ENCODE data around the gene TNNC1. TPM values are rescaled to one million over a fixed set of nuclear protein-coding genes. Genes with fewer than 3 reads are reported as not detected.

TNNC1 gene
- total RNA-seq, 1 experiment from 2014 or later = 5.6 TPM

- Histone ChIP-seq H4K91ac (ENCODE audit: insufficient read length, low read depth, low read length) (no peak overlapping the region), H3K4ac (ENCODE audit: low read depth, low read length) (no peak overlapping the region), H3K79me2 (ENCODE audit: insufficient read depth, low read length) (no peaks in the 10 kb centered on the region), H3T11ph (ENCODE audit: low read length) (no peak overlapping the region), H3K9ac (ENCODE audit: extremely low read depth, insufficient read length, low read length) (no peak overlapping the region), H3K18ac (ENCODE audit: insufficient read length, low read depth, low read length) (no peak overlapping the region), H2AFZ (ENCODE audit: low read length) (no peak overlapping the region), H2BK15ac (ENCODE audit: low read depth, low read length) (no peak overlapping the region), H3K4me1 (ENCODE audit: insufficient read depth, low read length) (no peaks in the 10 kb centered on the region), H2BK20ac (ENCODE audit: low read depth, low read length, poor library complexity, severe bottlenecking) (no peak overlapping the region), H2BK5ac (ENCODE audit: insufficient read length, low read length) (no peak overlapping the region), H3K4me2 (ENCODE audit: insufficient read depth, insufficient read length, low read length) (no peak overlapping the region), H3K79me1 (ENCODE audit: insufficient read depth, low read depth, low read length, poor library complexity, severe bottlenecking) (no peaks in the 10 kb centered on the region), H3K14ac (ENCODE audit: insufficient read depth, low read length) (no peak overlapping the region), H4K20me1 (ENCODE audit: control insufficient read depth, insufficient read depth, insufficient read length) (no peaks in the 10 kb centered on the region), H3K23me2 (ENCODE audit: insufficient read length, low read depth, low read length, poor library complexity, severe bottlenecking) (no peaks in the 10 kb centered on the region), H3K9me3 (ENCODE audit: control insufficient read depth, low read depth, low read length) (no peaks in the 10 kb centered on the region), H2AK5ac (ENCODE audit: insufficient read length, low read length) (no peak overlapping the region), H4K8ac (replicated peaks; ENCODE audit: insufficient read length, low read depth, low read length) (no peak overlapping the region), H3K27me3 (ENCODE audit: insufficient read depth, low read length) (no peaks in the 10 kb centered on the region), H3K27ac (ENCODE audit: insufficient read length, low read depth, low read length) (no peak overlapping the region), H4K5ac (ENCODE audit: insufficient read length, low read depth, low read length) (no peak overlapping the region), H2BK120ac (ENCODE audit: low read depth, low read length, poor library complexity, severe bottlenecking) (no peak overlapping the region), H3K23ac (ENCODE audit: insufficient read length, low read depth, low read length) (no peak overlapping the region), H3K56ac (ENCODE audit: insufficient read length, low read depth, low read length) (no peak overlapping the region), H2BK12ac (ENCODE audit: insufficient read length, low read depth, low read length) (no peak overlapping the region)
- no CpG with 5 or more reads among the region's 14 CpGs for WGBS (ENCODE audit: extremely low coverage, insufficient read length, low lambda C conversion rate)
- Mint-ChIP-seq H3K27me3 (ENCODE audit: low read depth) (no peaks in the 10 kb centered on the region), H3K27ac (peak overlapping the region in 1 of 3 experiments; percentile 57; a peak in 2 of 7 replicates), H3K4me3 (no peak overlapping the region), H3K36me3 (ENCODE audit: insufficient read depth in 1 of 3, low read depth in 3 of 3) (peaks cover 38 to 72% (median 68%) of the 10 kb centered on the region in 3 experiments), H3K4me1 (peaks cover 0 to 6% of the 10 kb centered on the region in 2 experiments; a peak in 2 of 4 replicates), H3K9me3 (no peaks in the 10 kb centered on the region)
- TF ChIP-seq CTCF (conservative IDR thresholded peaks at IDR 0.05) = no peak
- DNase-seq = no peak
These were observed 18.6 kb upstream of the TNNC1 start for GRCh38 chr3:52472239-52473000.
